IMR-90 (cell line): Measurements from ENCODE around the gene PSMA7. TPM values are rescaled to one million over a fixed set of nuclear protein-coding genes. Genes with fewer than 3 reads are reported as not detected.

Experiments
- ATAC-seq: fragments of 200-7000 bp; cut with Tn5 transposase; 2 replicates; pipeline ENCODE4 v1.9.1; 2020; ENCODE audit warnings: low read depth, mild to moderate bottlenecking, moderate library complexity
- BruUV-seq: library from RNA; stranded (reverse); fragments of 400-500 nt; replicated peaks from 2 replicates; lab custom pipeline; 2021; lab: Mats Ljungman, UMichigan
- CTCF ChIA-PET: fragments of 300-600 bp; formaldehyde crosslinking; extraction: SDS; loops from one replicate; lab custom pipeline; 2021; ENCODE audit warnings: antibody characterized with exemption; lab: Yijun Ruan, JAX
- POLR2A ChIA-PET: fragments of 300-600 bp; sonication (Branson Sonifier 250); formaldehyde crosslinking; loops from one replicate; lab custom pipeline; 2022; ENCODE audit warnings: antibody characterized with exemption; ENCODE audit not compliant: unreplicated experiment; lab: Charles Lee
- DNase-seq: peaks from one replicate; pipeline ENCODE4 v3.0.0; 2013
- H2AFZ ChIP-seq: replicated peaks from 2 replicates; pipeline ENCODE3; 2013; ENCODE audit warnings: low read length, mild to moderate bottlenecking; ENCODE audit not compliant: poor library complexity
- H2AK5ac ChIP-seq: 2 replicates; pipeline ENCODE4 v1.6.1; 2013; ENCODE audit warnings: low read depth, low read length, inconsistent platforms
- H2AK9ac ChIP-seq: replicated peaks from 2 replicates; pipeline ENCODE3; 2013; ENCODE audit warnings: mild to moderate bottlenecking, low read depth, low read length, moderate library complexity; ENCODE audit not compliant: poor library complexity
- H2BK120ac ChIP-seq: 2 replicates; pipeline ENCODE4 v1.6.1; 2013; ENCODE audit warnings: low read depth, low read length, inconsistent platforms
- H2BK15ac ChIP-seq: 3 replicates; pipeline ENCODE4 v1.6.1; 2013; ENCODE audit warnings: low read depth, low read length, inconsistent platforms
- H2BK20ac ChIP-seq: 2 replicates; pipeline ENCODE4 v1.6.1; 2013; ENCODE audit warnings: low read depth, mild to moderate bottlenecking, inconsistent platforms, low read length, moderate library complexity
- H2BK5ac ChIP-seq: 2 replicates; pipeline ENCODE4 v1.6.1; 2013; ENCODE audit warnings: mild to moderate bottlenecking, low read depth, low read length, inconsistent platforms; ENCODE audit not compliant: poor library complexity, severe bottlenecking
- H3K14ac ChIP-seq: replicated peaks from 2 replicates; pipeline ENCODE4 v1.6.1; 2013; ENCODE audit warnings: low read depth, low read length, inconsistent platforms
- H3K18ac ChIP-seq: 2 replicates; pipeline ENCODE4 v1.6.1; 2013; ENCODE audit warnings: low read depth, low read length, control low read depth
- H3K23ac ChIP-seq: 2 replicates; pipeline ENCODE4 v1.6.1; 2013; ENCODE audit warnings: low read depth, low read length, inconsistent platforms
- H3K27ac ChIP-seq: 2 replicates; pipeline ENCODE4 v1.5.1; 2013; ENCODE audit warnings: mild to moderate bottlenecking, control low read depth, low read length; ENCODE audit not compliant: insufficient read depth
- H3K27me3 ChIP-seq: 2 replicates; pipeline ENCODE4 v1.6.1; 2013; ENCODE audit warnings: low read length; ENCODE audit not compliant: control insufficient read depth, insufficient read depth
- H3K36me3 ChIP-seq: 2 replicates; pipeline ENCODE4 v1.6.1; 2013; ENCODE audit warnings: low read length, mixed read lengths; ENCODE audit not compliant: control insufficient read depth, insufficient read depth
- H3K4ac ChIP-seq: 2 replicates; pipeline ENCODE4 v1.6.1; 2013; ENCODE audit warnings: low read depth, low read length, inconsistent platforms
- H3K4me1 ChIP-seq: 2 replicates; pipeline ENCODE4 v1.6.1; 2013; ENCODE audit warnings: low read length, mixed read lengths; ENCODE audit not compliant: control insufficient read depth, insufficient read depth
- H3K4me2 ChIP-seq: 2 replicates; pipeline ENCODE4 v1.6.1; 2013; ENCODE audit warnings: low read depth, mild to moderate bottlenecking, control low read depth, low read length, moderate library complexity
- H3K4me3 ChIP-seq: 2 replicates; pipeline ENCODE4 v1.5.1; 2013; ENCODE audit warnings: low read depth, mild to moderate bottlenecking, control low read depth, low read length, moderate library complexity; ENCODE audit not compliant: insufficient read depth
- H3K56ac ChIP-seq: 2 replicates; pipeline ENCODE4 v1.6.1; 2013; ENCODE audit warnings: low read length, inconsistent platforms; ENCODE audit not compliant: insufficient read depth; ENCODE audit errors: extremely low read depth
- H3K79me1 ChIP-seq, 2 experiments: 2 replicates each; pipeline ENCODE4 v1.6.1; 2013; ENCODE audit warnings: low read length in 2 of 2, inconsistent platforms in 1 of 2, low read depth in 1 of 2
- H3K9ac ChIP-seq: 2 replicates; pipeline ENCODE4 v1.6.1; 2013; ENCODE audit warnings: low read depth, low read length, control low read depth
- H3K9me1 ChIP-seq: 2 replicates; pipeline ENCODE4 v1.6.1; 2013; ENCODE audit warnings: low read length, inconsistent platforms; ENCODE audit not compliant: insufficient read depth
- H3K9me3 ChIP-seq: 2 replicates; pipeline ENCODE4 v1.6.1; 2013; ENCODE audit warnings: low read length; ENCODE audit not compliant: control insufficient read depth, insufficient read depth
- H4K20me1 ChIP-seq: 2 replicates; pipeline ENCODE4 v1.6.1; 2013; ENCODE audit warnings: low read length, inconsistent platforms; ENCODE audit not compliant: insufficient read depth
- H4K5ac ChIP-seq: 2 replicates; pipeline ENCODE4 v1.6.1; 2013; ENCODE audit warnings: mild to moderate bottlenecking, low read depth, low read length, control low read depth
- H4K8ac ChIP-seq, 2 experiments: 2 replicates each; pipeline ENCODE4 v1.6.1; 2013; ENCODE audit warnings: low read depth in 2 of 2, low read length in 2 of 2, control low read depth in 1 of 2, inconsistent platforms in 1 of 2
- H4K91ac ChIP-seq: 2 replicates; pipeline ENCODE4 v1.6.1; 2013; ENCODE audit warnings: low read depth, low read length, inconsistent platforms; ENCODE audit not compliant: insufficient read depth
- BHLHE40 ChIP-seq: fragments of 150-350 bp; IDR thresholded peaks from 2 replicates; pipeline ENCODE4 v1.6.1; 2016; ENCODE audit warnings: mild to moderate bottlenecking, low read depth, low read length
- CEBPB ChIP-seq: IDR thresholded peaks from 2 replicates; pipeline ENCODE4 v1.6.1; 2012; ENCODE audit warnings: low read depth, low read length, improper control_type of control experiment
- CHD1 ChIP-seq: IDR thresholded peaks from 2 replicates; pipeline ENCODE4 v1.6.1; 2012; ENCODE audit warnings: low read depth, low read length, improper control_type of control experiment
- CTCF ChIP-seq: conservative IDR thresholded peaks from 2 replicates; pipeline ENCODE4 v1.5.1; 2012; ENCODE audit warnings: mild to moderate bottlenecking, low read depth, low read length, improper control_type of control experiment
- ELK1 ChIP-seq: fragments of 150-350 bp; IDR thresholded peaks from 2 replicates; pipeline ENCODE4 v1.6.1; 2016; ENCODE audit warnings: low read depth, mild to moderate bottlenecking, low read length, moderate library complexity, borderline replicate concordance
- FOS ChIP-seq: fragments of 150-350 bp; IDR thresholded peaks from 2 replicates; pipeline ENCODE4 v1.6.1; 2016; ENCODE audit warnings: low read depth, low read length
- MAFK ChIP-seq: IDR thresholded peaks from 2 replicates; pipeline ENCODE4 v1.6.1; 2012; ENCODE audit warnings: low read depth, low read length, improper control_type of control experiment
- MAZ ChIP-seq: IDR thresholded peaks from 2 replicates; pipeline ENCODE4 v1.6.1; 2012; ENCODE audit warnings: low read depth, mild to moderate bottlenecking, low read length, improper control_type of control experiment, moderate library complexity, borderline replicate concordance
- MXI1 ChIP-seq: IDR thresholded peaks from 2 replicates; pipeline ENCODE4 v1.6.1; 2012; ENCODE audit warnings: low read depth, mild to moderate bottlenecking, low read length, moderate library complexity, borderline replicate concordance
- NFE2L2 ChIP-seq: fragments of 150-350 bp; IDR thresholded peaks from 2 replicates; pipeline ENCODE4 v1.6.1; 2016; ENCODE audit warnings: low read depth, mild to moderate bottlenecking, low read length
- POLR2A ChIP-seq: IDR thresholded peaks from 2 replicates; pipeline ENCODE4 v1.6.1; 2012; ENCODE audit warnings: mild to moderate bottlenecking, low read depth, low read length
- RAD21 ChIP-seq: IDR thresholded peaks from 2 replicates; pipeline ENCODE4 v1.6.1; 2012; ENCODE audit warnings: low read length, improper control_type of control experiment
- RCOR1 ChIP-seq: IDR thresholded peaks from 2 replicates; pipeline ENCODE4 v1.6.1; 2012; ENCODE audit warnings: mild to moderate bottlenecking, low read length, improper control_type of control experiment; ENCODE audit not compliant: insufficient replicate concordance
- RFX5 ChIP-seq: IDR thresholded peaks from 2 replicates; pipeline ENCODE4 v1.8.0; 2012; ENCODE audit warnings: low read depth, mild to moderate bottlenecking, low read length, moderate library complexity
- SMC3 ChIP-seq: fragments of 150-350 bp; IDR thresholded peaks from 2 replicates; pipeline ENCODE4 v1.6.1; 2016; ENCODE audit warnings: low read depth, mild to moderate bottlenecking, antibody characterized with exemption, low read length, moderate library complexity
- USF2 ChIP-seq: fragments of 150-350 bp; IDR thresholded peaks from 2 replicates; pipeline ENCODE4 v1.6.1; 2017; ENCODE audit warnings: mild to moderate bottlenecking, antibody characterized with exemption, low read length, low read depth
- WGBS, 2 experiments: methylation state at CpG; one replicate each; pipeline versions ENCODE4 v1.1.5 to v1.1.7; 2013; ENCODE audit warnings: missing lambda C conversion rate in 2 of 2; ENCODE audit not compliant: insufficient read length in 1 of 2; ENCODE audit errors: extremely low coverage in 2 of 2; 5-methylcytosine and 5-hydroxymethylcytosine counted together
- dilution Hi-C: fragments of 300-500 bp; cut with HindIII; formaldehyde crosslinking; loops from one replicate; pipeline ENCODE4 v1.14.3; 2018; ENCODE audit warnings: low sequenced_read_pairs; ENCODE audit not compliant: unreplicated experiment
- in situ Hi-C: fragments of 300-500 bp; cut with MboI; formaldehyde crosslinking; loops from 3 replicates; pipeline ENCODE4 v1.14.3; 2019; ENCODE audit warnings: low sequenced_read_pairs, inconsistent platforms, mixed read lengths
- intact Hi-C: fragments of 100-400 bp; cut with micrococcal nuclease; formaldehyde crosslinking; loops from 2 replicates; pipeline ENCODE4 v1.10.0; 2022
- polyA plus RNA-seq, 3 experiments: library from polyadenylated mRNA; depleted of rRNA; stranded (reverse); fragments of >200 nt; gene quantifications; 2 replicates each; pipeline ENCODE4 v1.2.3, GENCODE V29; 2012; ENCODE audit warnings: low replicate concordance in 1 of 3
- total RNA-seq: library from RNA; depleted of rRNA; stranded (reverse); fragments of >200 nt; gene quantifications from 2 replicates; pipeline ENCODE4 v1.2.3, GENCODE V29; 2012

PSMA7 gene
- total and polyA plus RNA-seq, 2 of the 4 experiments (the other 2 are of a cell fraction): 417 to 458 TPM

- H3K14ac ChIP-seq: no peak overlapping the region
- in situ Hi-C loops (no loop called here), intact Hi-C loops (no loop called here), dilution Hi-C loops (no loop called here)
- no peak overlapping the region for H2AK5ac ChIP-seq
- H4K8ac ChIP-seq: no peak overlapping the region
- H3K9me3 ChIP-seq: no peaks in the 10 kb centered on the region
- BruUV-seq: no TSS peak
- ChIA-PET CTCF (no interaction called here), POLR2A (no interaction called here)
- H4K20me1 ChIP-seq: peaks cover 61% of the 10 kb centered on the region
- peaks cover 30% of the 10 kb centered on the region for H3K36me3 ChIP-seq
- H3K79me1 ChIP-seq: peaks cover 9 to 65% of the 10 kb centered on the region in 2 experiments
- H3K9ac ChIP-seq: no peak overlapping the region
- no peak overlapping the region for H2BK120ac ChIP-seq
- H3K23ac ChIP-seq: no peak overlapping the region
- WGBS, 2 experiments: 100% methylated on average over 2 of the region's 11 CpGs; no CpG with 5 or more reads in 1 of the 2 experiments
- no peak overlapping the region for H3K4me3 ChIP-seq
- H3K56ac ChIP-seq: no peak overlapping the region
- no peak overlapping the region for H3K4ac ChIP-seq
- TF ChIP-seq RFX5 (no peak), NFE2L2 (no peak), SMC3 (no peak), CEBPB (no peak), RCOR1 (no peak), CTCF (no peak), MAFK (no peak), RAD21 (no peak), CHD1 (no peak), POLR2A (no peak), FOS (no peak), MXI1 (no peak), ELK1 (no peak), MAZ (no peak), USF2 (no peak), BHLHE40 (no peak)
- H2BK5ac ChIP-seq: no peak overlapping the region
- H2BK20ac ChIP-seq: no peak overlapping the region
- H4K91ac ChIP-seq: no peak overlapping the region
- no peak overlapping the region for H2BK15ac ChIP-seq
- no peak overlapping the region for H3K4me2 ChIP-seq
- no peak overlapping the region for H4K5ac ChIP-seq
- no peak overlapping the region for H2AFZ ChIP-seq
- no peak for ATAC-seq
- no peaks in the 10 kb centered on the region for H3K27me3 ChIP-seq
- peaks cover 16% of the 10 kb centered on the region; the same call in 1 of the 2 replicates for H3K9me1 ChIP-seq
- H3K4me1 ChIP-seq: peaks cover 7% of the 10 kb centered on the region
- no peak overlapping the region for H2AK9ac ChIP-seq
- H3K18ac ChIP-seq: no peak overlapping the region
- H3K27ac ChIP-seq: no peak overlapping the region
- DNase-seq: no peak
Observed at GRCh38 chr20:62159052-62159451, 15.9 kb upstream of the PSMA7 start.
